ENCODE results near the gene ABI3BP. TPM values are rescaled to one million over a fixed set of nuclear protein-coding genes. Genes with fewer than 3 reads are reported as not detected.

Gene ABI3BP
- total and polyA plus RNA-seq, 2 experiments from 2014 or later = 0.42 to 0.57 TPM

DNA sequence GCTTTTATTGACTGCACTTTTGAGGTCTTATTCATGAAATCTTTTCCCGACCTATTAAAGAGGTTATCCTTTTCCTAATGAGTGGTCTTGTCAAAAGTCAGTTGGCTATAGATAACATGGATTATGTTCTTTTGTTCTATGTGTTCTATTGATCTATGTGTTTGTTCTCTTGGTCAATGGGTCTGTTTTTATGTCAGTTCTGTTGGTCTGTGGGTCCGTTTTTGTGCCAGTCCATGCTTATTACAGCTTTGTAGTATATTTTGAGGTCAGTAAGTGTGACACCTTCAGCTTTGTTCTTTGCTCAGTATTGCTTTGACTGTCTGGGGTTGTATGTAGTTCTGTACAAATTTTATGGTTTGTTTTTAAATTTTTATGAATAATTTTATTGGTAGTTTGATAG lies 276.2 kb downstream of the ABI3BP start (continued):
- TF ChIP-seq, protein P1, sequence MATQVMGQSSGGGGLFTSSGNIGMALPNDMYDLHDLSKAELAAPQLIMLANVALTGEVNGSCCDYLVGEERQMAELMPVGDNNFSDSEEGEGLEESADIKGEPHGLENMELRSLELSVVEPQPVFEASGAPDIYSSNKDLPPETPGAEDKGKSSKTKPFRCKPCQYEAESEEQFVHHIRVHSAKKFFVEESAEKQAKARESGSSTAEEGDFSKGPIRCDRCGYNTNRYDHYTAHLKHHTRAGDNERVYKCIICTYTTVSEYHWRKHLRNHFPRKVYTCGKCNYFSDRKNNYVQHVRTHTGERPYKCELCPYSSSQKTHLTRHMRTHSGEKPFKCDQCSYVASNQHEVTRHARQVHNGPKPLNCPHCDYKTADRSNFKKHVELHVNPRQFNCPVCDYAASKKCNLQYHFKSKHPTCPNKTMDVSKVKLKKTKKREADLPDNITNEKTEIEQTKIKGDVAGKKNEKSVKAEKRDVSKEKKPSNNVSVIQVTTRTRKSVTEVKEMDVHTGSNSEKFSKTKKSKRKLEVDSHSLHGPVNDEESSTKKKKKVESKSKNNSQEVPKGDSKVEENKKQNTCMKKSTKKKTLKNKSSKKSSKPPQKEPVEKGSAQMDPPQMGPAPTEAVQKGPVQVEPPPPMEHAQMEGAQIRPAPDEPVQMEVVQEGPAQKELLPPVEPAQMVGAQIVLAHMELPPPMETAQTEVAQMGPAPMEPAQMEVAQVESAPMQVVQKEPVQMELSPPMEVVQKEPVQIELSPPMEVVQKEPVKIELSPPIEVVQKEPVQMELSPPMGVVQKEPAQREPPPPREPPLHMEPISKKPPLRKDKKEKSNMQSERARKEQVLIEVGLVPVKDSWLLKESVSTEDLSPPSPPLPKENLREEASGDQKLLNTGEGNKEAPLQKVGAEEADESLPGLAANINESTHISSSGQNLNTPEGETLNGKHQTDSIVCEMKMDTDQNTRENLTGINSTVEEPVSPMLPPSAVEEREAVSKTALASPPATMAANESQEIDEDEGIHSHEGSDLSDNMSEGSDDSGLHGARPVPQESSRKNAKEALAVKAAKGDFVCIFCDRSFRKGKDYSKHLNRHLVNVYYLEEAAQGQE (IDR thresholded peaks at IDR 0.05; ENCODE audit: unreplicated experiment) = no peak

DNA sequence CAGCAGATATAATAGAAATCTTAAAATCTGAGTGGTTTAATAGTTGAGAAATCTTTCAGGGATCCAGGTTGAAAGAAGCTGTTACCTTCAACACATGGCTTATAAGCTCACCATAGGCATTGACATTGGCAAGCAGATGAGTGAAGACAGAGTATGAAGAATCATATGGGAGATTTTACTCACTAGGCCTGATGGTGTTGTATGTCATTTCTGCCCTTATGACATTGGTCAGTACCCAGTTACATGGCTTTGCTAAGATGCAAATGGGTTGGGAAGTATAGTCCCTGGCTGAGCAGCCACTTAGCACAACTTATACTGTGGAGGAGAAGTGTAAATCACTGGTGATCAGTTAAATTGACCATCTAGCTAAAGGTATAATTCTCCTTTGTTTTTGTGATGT lies 278.0 kb downstream of the ABI3BP start:
- H3K36me3 Mint-ChIP-seq (ENCODE audit: low read depth) = peaks cover 60% of the 10 kb centered on the region
- H3K27ac Mint-ChIP-seq = no peak overlapping the region
- Histone ChIP-seq H3K4me1 (ENCODE audit: insufficient read depth) (peaks cover 8% of the 10 kb centered on the region; the same call in 1 of the 2 replicates), H3K79me2 (replicated peaks; ENCODE audit: insufficient read depth) (peaks cover 99% of the 10 kb centered on the region), H3K27ac (ENCODE audit: low read depth) (no peak overlapping the region), H2AFZ (no peak overlapping the region), H4K20me1 (replicated peaks; ENCODE audit: insufficient read depth) (peaks cover 34% of the 10 kb centered on the region), H3K9me2 (ENCODE audit: insufficient read depth) (no peaks in the 10 kb centered on the region), H3K36me3 (ENCODE audit: insufficient read depth) (peaks cover 19% of the 10 kb centered on the region; the same call in 1 of the 2 replicates), H3K27me3 (ENCODE audit: insufficient read depth) (no peaks in the 10 kb centered on the region), H3F3A (replicated peaks; ENCODE audit: low read depth) (no peaks in the 10 kb centered on the region), H3K4me2 (no peak overlapping the region), H3K4me3 (no peak overlapping the region)
- DNase-seq (ENCODE audit: low spot score) (no peak), ATAC-seq (no peak)
- TF ChIP-seq ZNF114 (CRISPR knock-in tag; IDR thresholded peaks at IDR 0.05) (no peak), JUNB (IDR thresholded peaks at IDR 0.05; ENCODE audit: unreplicated experiment) (no peak), POLR2AphosphoS5 (IDR thresholded peaks at IDR 0.05; ENCODE audit: low read depth) (no peak), CREB1 (CRISPR knock-in tag; IDR thresholded peaks at IDR 0.05; ENCODE audit: low read depth) (no peak), STAT1 (IDR thresholded peaks at IDR 0.05; ENCODE audit: unreplicated experiment) (no peak), NANOG (IDR thresholded peaks at IDR 0.05; ENCODE audit: borderline replicate concordance) (no peak), EZH2 (IDR thresholded peaks at IDR 0.05; ENCODE audit: low read depth, unreplicated experiment) (no peak)
- TF ChIP-seq, protein P1 (IDR thresholded peaks at IDR 0.05; ENCODE audit: unreplicated experiment) = no peak
- TF ChIP-seq, protein P2, sequence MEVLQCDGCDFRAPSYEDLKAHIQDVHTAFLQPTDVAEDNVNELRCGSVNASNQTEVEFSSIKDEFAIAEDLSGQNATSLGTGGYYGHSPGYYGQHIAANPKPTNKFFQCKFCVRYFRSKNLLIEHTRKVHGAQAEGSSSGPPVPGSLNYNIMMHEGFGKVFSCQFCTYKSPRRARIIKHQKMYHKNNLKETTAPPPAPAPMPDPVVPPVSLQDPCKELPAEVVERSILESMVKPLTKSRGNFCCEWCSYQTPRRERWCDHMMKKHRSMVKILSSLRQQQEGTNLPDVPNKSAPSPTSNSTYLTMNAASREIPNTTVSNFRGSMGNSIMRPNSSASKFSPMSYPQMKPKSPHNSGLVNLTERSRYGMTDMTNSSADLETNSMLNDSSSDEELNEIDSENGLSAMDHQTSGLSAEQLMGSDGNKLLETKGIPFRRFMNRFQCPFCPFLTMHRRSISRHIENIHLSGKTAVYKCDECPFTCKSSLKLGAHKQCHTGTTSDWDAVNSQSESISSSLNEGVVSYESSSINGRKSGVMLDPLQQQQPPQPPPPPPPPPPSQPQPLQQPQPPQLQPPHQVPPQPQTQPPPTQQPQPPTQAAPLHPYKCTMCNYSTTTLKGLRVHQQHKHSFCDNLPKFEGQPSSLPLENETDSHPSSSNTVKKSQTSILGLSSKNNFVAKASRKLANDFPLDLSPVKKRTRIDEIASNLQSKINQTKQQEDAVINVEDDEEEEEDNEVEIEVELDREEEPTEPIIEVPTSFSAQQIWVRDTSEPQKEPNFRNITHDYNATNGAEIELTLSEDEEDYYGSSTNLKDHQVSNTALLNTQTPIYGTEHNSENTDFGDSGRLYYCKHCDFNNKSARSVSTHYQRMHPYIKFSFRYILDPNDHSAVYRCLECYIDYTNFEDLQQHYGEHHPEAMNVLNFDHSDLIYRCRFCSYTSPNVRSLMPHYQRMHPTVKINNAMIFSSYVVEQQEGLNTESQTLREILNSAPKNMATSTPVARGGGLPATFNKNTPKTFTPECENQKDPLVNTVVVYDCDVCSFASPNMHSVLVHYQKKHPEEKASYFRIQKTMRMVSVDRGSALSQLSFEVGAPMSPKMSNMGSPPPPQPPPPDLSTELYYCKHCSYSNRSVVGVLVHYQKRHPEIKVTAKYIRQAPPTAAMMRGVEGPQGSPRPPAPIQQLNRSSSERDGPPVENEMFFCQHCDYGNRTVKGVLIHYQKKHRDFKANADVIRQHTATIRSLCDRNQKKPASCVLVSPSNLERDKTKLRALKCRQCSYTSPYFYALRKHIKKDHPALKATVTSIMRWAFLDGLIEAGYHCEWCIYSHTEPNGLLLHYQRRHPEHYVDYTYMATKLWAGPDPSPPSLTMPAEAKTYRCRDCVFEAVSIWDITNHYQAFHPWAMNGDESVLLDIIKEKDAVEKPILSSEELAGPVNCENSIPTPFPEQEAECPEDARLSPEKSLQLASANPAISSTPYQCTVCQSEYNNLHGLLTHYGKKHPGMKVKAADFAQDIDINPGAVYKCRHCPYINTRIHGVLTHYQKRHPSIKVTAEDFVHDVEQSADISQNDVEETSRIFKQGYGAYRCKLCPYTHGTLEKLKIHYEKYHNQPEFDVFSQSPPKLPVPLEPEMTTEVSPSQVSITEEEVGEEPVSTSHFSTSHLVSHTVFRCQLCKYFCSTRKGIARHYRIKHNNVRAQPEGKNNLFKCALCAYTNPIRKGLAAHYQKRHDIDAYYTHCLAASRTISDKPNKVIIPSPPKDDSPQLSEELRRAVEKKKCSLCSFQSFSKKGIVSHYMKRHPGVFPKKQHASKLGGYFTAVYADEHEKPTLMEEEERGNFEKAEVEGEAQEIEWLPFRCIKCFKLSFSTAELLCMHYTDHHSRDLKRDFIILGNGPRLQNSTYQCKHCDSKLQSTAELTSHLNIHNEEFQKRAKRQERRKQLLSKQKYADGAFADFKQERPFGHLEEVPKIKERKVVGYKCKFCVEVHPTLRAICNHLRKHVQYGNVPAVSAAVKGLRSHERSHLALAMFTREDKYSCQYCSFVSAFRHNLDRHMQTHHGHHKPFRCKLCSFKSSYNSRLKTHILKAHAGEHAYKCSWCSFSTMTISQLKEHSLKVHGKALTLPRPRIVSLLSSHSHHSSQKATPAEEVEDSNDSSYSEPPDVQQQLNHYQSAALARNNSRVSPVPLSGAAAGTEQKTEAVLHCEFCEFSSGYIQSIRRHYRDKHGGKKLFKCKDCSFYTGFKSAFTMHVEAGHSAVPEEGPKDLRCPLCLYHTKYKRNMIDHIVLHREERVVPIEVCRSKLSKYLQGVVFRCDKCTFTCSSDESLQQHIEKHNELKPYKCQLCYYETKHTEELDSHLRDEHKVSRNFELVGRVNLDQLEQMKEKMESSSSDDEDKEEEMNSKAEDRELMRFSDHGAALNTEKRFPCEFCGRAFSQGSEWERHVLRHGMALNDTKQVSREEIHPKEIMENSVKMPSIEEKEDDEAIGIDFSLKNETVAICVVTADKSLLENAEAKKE (CRISPR knock-in tag; IDR thresholded peaks at IDR 0.05) = no peak
- no peaks in the 10 kb centered on the region for H3K9me3 Mint-ChIP-seq
- peaks cover 1% of the 10 kb centered on the region for H3K27me3 Mint-ChIP-seq (ENCODE audit: insufficient read depth, low read depth, poor library complexity)
- peaks cover 27% of the 10 kb centered on the region for H3K4me1 Mint-ChIP-seq
- H3K4me3 Mint-ChIP-seq = no peak overlapping the region

Data from GM23338 (cell line).